HG02623 (cell line): Measurements from ENCODE around the gene LUZP2.

Experiments
- ATAC-seq: cut with Tn5 transposase; IDR thresholded peaks from one replicate; pipeline ENCODE4 v1.9.1; 2021; ENCODE audit warnings: moderate library complexity; ENCODE audit not compliant: unreplicated experiment

Gene LUZP2

DNA sequence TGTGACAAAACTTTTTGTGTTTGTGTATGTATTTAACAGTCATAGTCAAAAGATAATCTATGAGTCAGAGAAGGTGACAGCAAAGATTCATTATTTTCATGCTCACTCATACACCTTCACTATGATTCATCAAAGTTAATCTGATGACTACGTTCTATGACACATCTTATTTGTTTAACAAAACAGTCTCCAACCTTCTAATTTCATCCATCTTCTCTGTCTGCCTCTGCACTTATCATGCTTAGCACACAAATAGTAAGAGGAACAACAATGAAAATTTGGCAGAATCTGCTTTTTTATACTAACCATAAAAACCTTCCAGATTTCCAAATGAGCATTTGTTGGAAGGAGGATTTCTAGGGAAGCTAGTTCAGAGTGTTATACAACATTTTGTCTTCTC, 568.9 kb downstream of the LUZP2 start:
- no peak for ATAC-seq

DNA sequence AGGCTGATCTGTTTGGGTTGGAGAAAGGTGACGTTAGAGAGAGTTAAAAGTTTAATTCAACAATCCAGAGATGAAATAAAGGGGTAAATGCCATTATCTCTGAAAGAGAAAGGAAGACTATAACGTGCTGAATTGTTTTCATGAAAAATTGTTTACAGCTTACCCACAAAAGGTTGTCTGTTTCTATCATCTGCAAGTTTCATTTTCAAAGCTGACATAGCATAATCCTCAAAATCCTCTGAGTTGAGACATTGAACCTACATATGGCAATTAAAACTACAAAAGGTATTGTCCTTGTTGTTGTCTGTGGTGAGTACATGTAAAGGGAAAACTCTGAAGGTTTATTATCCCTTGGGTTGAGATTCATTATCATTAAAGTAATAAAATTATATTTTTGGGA, 569.9 kb downstream of the LUZP2 start:
- no peak for ATAC-seq

DNA sequence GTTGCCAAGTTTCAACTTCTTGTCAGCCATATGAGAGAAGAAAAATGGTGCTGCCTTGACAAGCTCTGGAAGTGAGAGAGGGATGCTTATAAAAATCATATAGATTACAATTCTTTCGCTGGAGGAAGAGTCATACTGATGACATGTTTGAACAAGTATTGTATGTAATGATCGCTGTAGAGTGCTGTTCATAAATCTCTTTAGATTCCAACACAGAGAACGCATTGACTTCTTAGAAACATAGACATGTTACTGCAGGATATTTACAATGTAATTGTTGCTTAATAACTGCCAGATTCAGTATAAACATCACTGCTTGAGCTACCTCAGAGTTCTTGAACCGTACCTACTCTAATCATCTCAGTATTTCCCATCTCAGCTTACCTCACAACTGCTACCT, 571.6 kb downstream of the LUZP2 start:
- ATAC-seq = no peak

DNA sequence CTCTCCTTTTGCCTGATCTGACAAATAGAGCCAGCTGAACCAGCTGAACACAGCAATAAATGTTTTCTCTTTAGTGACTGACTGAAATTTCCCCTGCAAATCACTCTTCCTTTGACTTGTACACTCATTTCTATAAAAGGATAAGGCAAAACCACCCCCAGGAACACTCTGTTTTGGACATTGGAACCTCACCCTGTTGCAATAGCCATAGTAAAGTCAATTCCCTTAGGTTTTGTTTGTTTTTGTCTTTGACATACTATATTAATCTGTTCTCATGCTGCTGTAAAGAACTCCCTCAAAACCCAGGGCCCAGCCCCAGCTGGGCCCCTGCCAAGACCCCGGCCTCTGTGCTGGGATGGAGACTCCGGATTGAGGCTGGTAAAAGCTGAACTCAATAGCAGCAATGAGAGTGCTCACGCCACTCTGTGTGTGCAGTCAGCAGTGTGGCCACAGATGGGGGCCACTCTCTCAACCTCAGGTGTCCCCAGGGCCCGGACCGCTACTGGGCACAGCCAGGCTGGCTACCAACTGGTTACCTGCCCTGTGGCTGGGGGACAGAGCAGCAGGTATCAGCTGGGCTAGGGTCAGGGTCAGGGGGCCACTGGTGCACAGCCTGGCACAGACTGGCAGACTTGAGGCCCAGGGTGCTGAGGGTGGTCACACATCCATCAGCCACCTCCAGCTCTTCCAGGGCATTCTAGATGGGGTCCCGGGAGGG, 597.4 kb downstream of the LUZP2 start:
- no peak for ATAC-seq

DNA sequence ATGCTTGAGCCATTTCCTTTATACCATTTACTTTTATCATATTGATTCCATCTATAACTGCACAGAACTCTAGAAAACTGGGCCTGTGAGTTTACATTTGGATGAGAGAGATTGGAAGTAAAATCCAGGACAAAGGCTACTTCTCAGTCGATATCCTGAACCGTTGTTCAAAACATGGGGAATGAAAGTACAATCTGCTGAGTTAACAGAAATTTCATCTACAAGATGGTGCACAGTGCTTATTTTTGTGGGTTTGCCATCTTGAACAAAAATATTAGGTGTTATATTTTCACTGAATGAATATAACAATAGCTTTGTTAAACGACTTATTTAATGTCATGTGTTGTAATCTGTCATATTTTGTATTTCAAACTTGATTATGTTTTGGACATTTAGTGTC, 622.6 kb downstream of the LUZP2 start:
- no peak for ATAC-seq
